HCT116 (cell line): ENCODE results near the gene VSIG2. TPM values are rescaled to one million over a fixed set of nuclear protein-coding genes. Genes with fewer than 3 reads are reported as not detected.

Source experiments
- ATAC-seq: fragments of 200-7000 bp; cut with Tn5 transposase; 2 replicates; pipeline ENCODE4 v1.9.1; 2020; ENCODE audit warnings: mild to moderate bottlenecking, moderate library complexity
- BruUV-seq: library from RNA; stranded (reverse); fragments of 400-500 nt; replicated peaks from 2 replicates; lab custom pipeline; 2021; lab: Mats Ljungman, UMichigan
- CTCF ChIA-PET: fragments of 300-600 bp; sonication (Branson Sonifier 250); formaldehyde crosslinking; loops from one replicate; lab custom pipeline; 2021; ENCODE audit warnings: antibody characterized with exemption; lab: Charles Lee
- POLR2A ChIA-PET: fragments of 300-600, 350-600 bp; sonication (Branson Sonifier 250); formaldehyde crosslinking; loops from one replicate; lab custom pipeline; 2021; ENCODE audit warnings: antibody characterized with exemption; lab: Charles Lee
- RAD21 ChIA-PET, 2 experiments: fragments of 300-600 bp; sonication (Branson Sonifier 250); formaldehyde crosslinking; loops; one replicate each; lab custom pipeline; 2023; ENCODE audit warnings: low total read pairs in 2 of 2; ENCODE audit not compliant: uncharacterized antibody in 2 of 2, unreplicated experiment in 2 of 2, low non-redundant PET in 1 of 2; lab: Charles Lee
- DNase-seq: peaks from one replicate; pipeline ENCODE4 v3.0.0-alpha.2; 2010; ENCODE audit warnings: low read depth, low spot score
- H2AFZ ChIP-seq: fragments of 200-600 bp; shearing (Covaris generic), sonication (generic); 2 replicates; pipeline ENCODE4 v1.6.1; 2017; ENCODE audit warnings: low read depth, mixed run types, mixed read lengths, antibody characterized with exemption, low read length; ENCODE audit not compliant: poor library complexity, severe bottlenecking
- H3K27ac ChIP-seq: 2 replicates; pipeline ENCODE4 v1.5.1; 2012; ENCODE audit warnings: low read depth, low read length
- H3K27me3 ChIP-seq: fragments of 200-600 bp; sonication (generic); 2 replicates; pipeline ENCODE4 v1.6.1; 2016; ENCODE audit warnings: mixed run types, low read length, mixed read lengths; ENCODE audit not compliant: insufficient read depth
- H3K36me3 ChIP-seq, 2 experiments: fragments of 200-500 bp in 1 of 2; fragments of 200-600 bp in 1 of 2; sonication (Bioruptor generic) in 1 of 2; sonication (generic) in 1 of 2; 2 replicates each; pipeline versions ENCODE4 v1.5.1 to v1.6.1; 2014 to 2016; ENCODE audit warnings: low read length in 2 of 2, inconsistent platforms in 1 of 2, mixed read lengths in 1 of 2, mixed run types in 1 of 2; ENCODE audit not compliant: insufficient read depth in 2 of 2, control insufficient read depth in 1 of 2
- H3K4me1 ChIP-seq, 2 experiments: fragments of 200-600 bp in 1 of 2; sonication (generic) in 1 of 2; 2 replicates each; pipeline versions ENCODE4 v1.5.1 to v1.6.1; 2012 to 2017; ENCODE audit warnings: low read length in 2 of 2, inconsistent platforms in 1 of 2, mild to moderate bottlenecking in 1 of 2, mixed read lengths in 1 of 2, mixed run types in 1 of 2, moderate library complexity in 1 of 2; ENCODE audit not compliant: insufficient read depth in 2 of 2, control insufficient read depth in 1 of 2
- H3K4me2 ChIP-seq: fragments of 200-600 bp; sonication (generic); 2 replicates; pipeline ENCODE4 v1.6.1; 2017; ENCODE audit warnings: mixed run types, low read length, mixed read lengths
- H3K4me3 ChIP-seq, 2 experiments: fragments of 200-600 bp in 1 of 2; sonication (generic) in 1 of 2; replicated peaks in 1 of 2; 2 replicates each; pipeline ENCODE4 v1.5.1; 2011 to 2016; ENCODE audit warnings: low read length in 2 of 2, control low read depth in 1 of 2, low read depth in 1 of 2, mild to moderate bottlenecking in 1 of 2, mixed read lengths in 1 of 2, mixed run types in 1 of 2
- H3K79me2 ChIP-seq: fragments of 200-600 bp; sonication (generic); 2 replicates; pipeline ENCODE4 v1.6.1; 2017; ENCODE audit warnings: mild to moderate bottlenecking, mixed run types, low read length, moderate library complexity, mixed read lengths; ENCODE audit not compliant: insufficient read depth
- H3K9ac ChIP-seq: fragments of 200-600 bp; sonication (generic); 2 replicates; pipeline ENCODE4 v1.6.1; 2016; ENCODE audit warnings: low read length, mixed read lengths
- H3K9me2 ChIP-seq: fragments of 200-600 bp; sonication (generic), shearing (Covaris generic); 2 replicates; pipeline ENCODE4 v1.6.1; 2017; ENCODE audit warnings: mixed run types, mild to moderate bottlenecking, moderate library complexity; ENCODE audit not compliant: insufficient read depth
- H3K9me3 ChIP-seq, 2 experiments: fragments of 200-500 bp in 1 of 2; fragments of 200-600 bp in 1 of 2; sonication (Bioruptor generic) in 1 of 2; sonication (generic) in 1 of 2; 2 replicates each; pipeline ENCODE4 v1.6.1; 2014 to 2017; ENCODE audit warnings: low read length in 2 of 2, mixed read lengths in 2 of 2, inconsistent platforms in 1 of 2, low read depth in 1 of 2, mild to moderate bottlenecking in 1 of 2, mixed run types in 1 of 2, moderate library complexity in 1 of 2; ENCODE audit not compliant: control insufficient read depth in 1 of 2, insufficient read depth in 1 of 2
- H4K20me1 ChIP-seq: fragments of 200-600 bp; sonication (generic), shearing (Covaris generic); 2 replicates; pipeline ENCODE4 v1.6.1; 2017; ENCODE audit warnings: mixed run types, mild to moderate bottlenecking, moderate library complexity; ENCODE audit not compliant: insufficient read depth
- CBX3 ChIP-seq: IDR thresholded peaks from 2 replicates; pipeline ENCODE4 v1.6.1; 2012; ENCODE audit warnings: low read depth
- CEBPB ChIP-seq: IDR thresholded peaks from 2 replicates; pipeline ENCODE4 v1.6.1; 2012; ENCODE audit warnings: low read depth
- ELF1 ChIP-seq: IDR thresholded peaks from 2 replicates; pipeline ENCODE4 v1.6.1; 2012; ENCODE audit warnings: low read depth, borderline replicate concordance
- EZH2 ChIP-seq: fragments of 200-600 bp; sonication (generic); IDR thresholded peaks from 2 replicates; pipeline ENCODE4 v1.6.1; 2017; ENCODE audit warnings: antibody characterized with exemption, mixed run types
- EZH2phosphoT487 ChIP-seq: fragments of 200-600 bp; IDR thresholded peaks from 2 replicates; pipeline ENCODE4 v1.6.1; 2018; ENCODE audit warnings: antibody characterized with exemption, borderline replicate concordance
- FOSL1 ChIP-seq: IDR thresholded peaks from 2 replicates; pipeline ENCODE4 v1.6.1; 2012; ENCODE audit warnings: low read depth
- JUND ChIP-seq: IDR thresholded peaks from 2 replicates; pipeline ENCODE4 v1.6.1; 2012
- POLR2AphosphoS5 ChIP-seq: IDR thresholded peaks from 2 replicates; pipeline ENCODE4 v1.6.1; 2011; ENCODE audit warnings: mild to moderate bottlenecking, low read depth, low read length, moderate library complexity
- RAD21 ChIP-seq: IDR thresholded peaks from 2 replicates; pipeline ENCODE4 v1.6.1; 2012; ENCODE audit warnings: low read depth, mild to moderate bottlenecking
- SIN3A ChIP-seq: IDR thresholded peaks from 2 replicates; pipeline ENCODE4 v1.6.1; 2012; ENCODE audit warnings: low read depth
- SP1 ChIP-seq: IDR thresholded peaks from 2 replicates; pipeline ENCODE4 v1.6.1; 2012; ENCODE audit warnings: low read depth
- SRF ChIP-seq: IDR thresholded peaks from 2 replicates; pipeline ENCODE4 v1.6.1; 2012; ENCODE audit warnings: low read depth
- ZFX ChIP-seq: fragments of 450-650 bp; IDR thresholded peaks from 2 replicates; pipeline ENCODE4 v1.6.1; 2017
- ZNF274 ChIP-seq: fragments of 200-500 bp; sonication (Bioruptor generic); IDR thresholded peaks from 2 replicates; pipeline ENCODE4 v1.6.1; 2014; ENCODE audit warnings: mild to moderate bottlenecking, low read depth, low read length, inconsistent platforms
- intact Hi-C: fragments of 100-400 bp; cut with micrococcal nuclease; formaldehyde crosslinking; loops from 2 replicates; pipeline ENCODE4 v1.10.0; 2022
- total RNA-seq: library from RNA; stranded (reverse); gene quantifications from one replicate; pipeline ENCODE4 v1.2.1, GENCODE V29; 2021; ENCODE audit not compliant: unreplicated experiment
- TF ChIP-seq, protein P1 (sequence below): IDR thresholded peaks from 2 replicates; pipeline ENCODE4 v1.6.1; 2011; ENCODE audit warnings: mild to moderate bottlenecking, low read length, moderate library complexity; ENCODE audit not compliant: insufficient replicate concordance; ENCODE audit errors: extremely low read depth
- TF ChIP-seq, protein P2 (sequence below): IDR thresholded peaks from 2 replicates; pipeline ENCODE4 v1.6.1; 2012
- TF ChIP-seq, protein P3 (sequence below), 3 experiments: fragments of 200-600 bp in 1 of 3; sonication (generic) in 1 of 3; IDR thresholded peaks in 2 of 3; conservative IDR thresholded peaks in 1 of 3; 2 replicates each; pipeline ENCODE4 v1.5.1; 2012 to 2017; ENCODE audit warnings: low read depth in 2 of 3, low read length in 2 of 3, antibody characterized with exemption in 1 of 3, borderline replicate concordance in 1 of 3, control low read depth in 1 of 3, mild to moderate bottlenecking in 1 of 3, mixed read lengths in 1 of 3, mixed run types in 1 of 3, moderate library complexity in 1 of 3; ENCODE audit not compliant: insufficient read depth in 1 of 3

The VSIG2 gene
- total RNA-seq, 1 experiment from 2014 or later, result not detected

DNA sequence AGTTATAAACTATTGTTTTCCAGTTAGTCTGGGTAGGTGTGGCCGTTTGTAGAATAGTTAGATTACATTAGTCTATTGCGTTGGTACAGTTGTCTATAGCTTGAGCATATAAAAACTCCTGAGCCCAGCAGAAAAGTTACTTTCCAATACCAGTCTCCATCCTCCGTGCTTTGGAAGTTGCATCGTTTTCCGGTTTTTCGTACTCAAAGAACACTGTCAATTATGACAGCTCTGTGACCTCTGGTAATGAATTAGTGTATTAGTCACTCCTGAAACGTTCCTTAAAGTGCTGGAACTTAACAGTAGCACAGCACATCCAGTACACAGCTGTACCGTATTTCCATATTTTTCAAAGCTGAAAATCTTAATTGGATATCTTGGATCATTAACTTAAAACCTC is 49.0 kb upstream of the VSIG2 start:
- H3K4me2 ChIP-seq, result peak overlapping the region; percentile 78
- no peaks in the 10 kb centered on the region for H4K20me1 ChIP-seq
- intact Hi-C loops, result no loop called here
- peaks cover 40% of the 10 kb centered on the region for H3K79me2 ChIP-seq
- peak overlapping the region; percentile 73 to 75 for H3K4me3 ChIP-seq
- ChIA-PET POLR2A (no interaction called here), RAD21 (interaction anchor here in 1 of 2 experiments (0.5 kb wide), 1 partner anchor 35 kb away, joined by 6 read pairs; no protein-coding TSS in a partner anchor), CTCF (interaction anchor here (1.3 kb wide), 1 partner anchor 23 kb away, joined by 4 read pairs; no protein-coding TSS in a partner anchor)
- H3K27me3 ChIP-seq, result no peaks in the 10 kb centered on the region
- peak overlapping the region; percentile 8 for H2AFZ ChIP-seq
- peak overlapping the region; percentile 80 for H3K9ac ChIP-seq
- no peaks in the 10 kb centered on the region for H3K9me3 ChIP-seq
- TF ChIP-seq FOSL1 (no peak), CBX3 (no peak), ELF1 (no peak), POLR2AphosphoS5 (no peak), EZH2 (no peak), SP1 (no peak), RAD21 (no peak), SRF (no peak), ZFX (no peak), CEBPB (no peak), EZH2phosphoT487 (no peak), SIN3A (no peak; the same call in 1 of the 2 replicates), ZNF274 (no peak), JUND (no peak)
- TF ChIP-seq, protein P1, sequence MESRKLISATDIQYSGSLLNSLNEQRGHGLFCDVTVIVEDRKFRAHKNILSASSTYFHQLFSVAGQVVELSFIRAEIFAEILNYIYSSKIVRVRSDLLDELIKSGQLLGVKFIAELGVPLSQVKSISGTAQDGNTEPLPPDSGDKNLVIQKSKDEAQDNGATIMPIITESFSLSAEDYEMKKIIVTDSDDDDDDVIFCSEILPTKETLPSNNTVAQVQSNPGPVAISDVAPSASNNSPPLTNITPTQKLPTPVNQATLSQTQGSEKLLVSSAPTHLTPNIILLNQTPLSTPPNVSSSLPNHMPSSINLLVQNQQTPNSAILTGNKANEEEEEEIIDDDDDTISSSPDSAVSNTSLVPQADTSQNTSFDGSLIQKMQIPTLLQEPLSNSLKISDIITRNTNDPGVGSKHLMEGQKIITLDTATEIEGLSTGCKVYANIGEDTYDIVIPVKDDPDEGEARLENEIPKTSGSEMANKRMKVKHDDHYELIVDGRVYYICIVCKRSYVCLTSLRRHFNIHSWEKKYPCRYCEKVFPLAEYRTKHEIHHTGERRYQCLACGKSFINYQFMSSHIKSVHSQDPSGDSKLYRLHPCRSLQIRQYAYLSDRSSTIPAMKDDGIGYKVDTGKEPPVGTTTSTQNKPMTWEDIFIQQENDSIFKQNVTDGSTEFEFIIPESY, result no peak
- TF ChIP-seq, protein P2, sequence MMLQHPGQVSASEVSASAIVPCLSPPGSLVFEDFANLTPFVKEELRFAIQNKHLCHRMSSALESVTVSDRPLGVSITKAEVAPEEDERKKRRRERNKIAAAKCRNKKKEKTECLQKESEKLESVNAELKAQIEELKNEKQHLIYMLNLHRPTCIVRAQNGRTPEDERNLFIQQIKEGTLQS, result no peak
- TF ChIP-seq, protein P3, sequence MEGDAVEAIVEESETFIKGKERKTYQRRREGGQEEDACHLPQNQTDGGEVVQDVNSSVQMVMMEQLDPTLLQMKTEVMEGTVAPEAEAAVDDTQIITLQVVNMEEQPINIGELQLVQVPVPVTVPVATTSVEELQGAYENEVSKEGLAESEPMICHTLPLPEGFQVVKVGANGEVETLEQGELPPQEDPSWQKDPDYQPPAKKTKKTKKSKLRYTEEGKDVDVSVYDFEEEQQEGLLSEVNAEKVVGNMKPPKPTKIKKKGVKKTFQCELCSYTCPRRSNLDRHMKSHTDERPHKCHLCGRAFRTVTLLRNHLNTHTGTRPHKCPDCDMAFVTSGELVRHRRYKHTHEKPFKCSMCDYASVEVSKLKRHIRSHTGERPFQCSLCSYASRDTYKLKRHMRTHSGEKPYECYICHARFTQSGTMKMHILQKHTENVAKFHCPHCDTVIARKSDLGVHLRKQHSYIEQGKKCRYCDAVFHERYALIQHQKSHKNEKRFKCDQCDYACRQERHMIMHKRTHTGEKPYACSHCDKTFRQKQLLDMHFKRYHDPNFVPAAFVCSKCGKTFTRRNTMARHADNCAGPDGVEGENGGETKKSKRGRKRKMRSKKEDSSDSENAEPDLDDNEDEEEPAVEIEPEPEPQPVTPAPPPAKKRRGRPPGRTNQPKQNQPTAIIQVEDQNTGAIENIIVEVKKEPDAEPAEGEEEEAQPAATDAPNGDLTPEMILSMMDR (IDR thresholded peaks at IDR 0.05 in 2 of 3, conservative IDR thresholded peaks at IDR 0.05 in 1 of 3; ENCODE audit: borderline replicate concordance in 1 of 3, insufficient read depth in 1 of 3, low read depth in 2 of 3, low read length in 2 of 3), result no peak
- no peaks in the 10 kb centered on the region for H3K36me3 ChIP-seq
- ATAC-seq, result 0 out of 2 replicates have a peak, but pooled peaks have one; percentile 3
- TSS peak; percentile 72 for BruUV-seq
- peaks cover 6 to 19% of the 10 kb centered on the region in 2 experiments; a peak in 3 of 4 replicates for H3K4me1 ChIP-seq
- no peaks in the 10 kb centered on the region for H3K9me2 ChIP-seq
- peak overlapping the region; percentile 74; the same call in 1 of the 2 replicates for H3K27ac ChIP-seq
- no peak for DNase-seq
